Upper lobe of left lung (tissue), 6 donors: Measurements from ENCODE around the gene PPM1F. TPM values are rescaled to one million over a fixed set of nuclear protein-coding genes. Genes with fewer than 3 reads are reported as not detected.
A peak's percentile ranks its signal among the peaks of the same experiment; 100 is the strongest.

Experiments
- ATAC-seq, 2 donors: fragments of 200-7000 bp; cut with Tn5 transposase; one replicate each; pipeline ENCODE4 v1.9.1; 2022; ENCODE audit warnings: mild to moderate bottlenecking in 2 of 2, moderate library complexity in 2 of 2; ENCODE audit not compliant: low FRiP score in 2 of 2
- DNase-seq, 2 donors: peaks; one replicate each; pipeline ENCODE4 v3.0.0-alpha.2; 2019 to 2020
- H3K27ac ChIP-seq, 4 donors: fragments of 200-600 bp; sonication (generic); one replicate each; pipeline ENCODE4 v1.5.1; 2016 to 2019
- H3K27me3 ChIP-seq, 4 donors: fragments of 200-600 bp; sonication (generic); one replicate each; pipeline ENCODE4 v1.5.1; 2017 to 2019
- H3K36me3 ChIP-seq, 4 donors: fragments of 200-600 bp; sonication (generic); one replicate each; pipeline ENCODE4 v1.5.1; 2016 to 2019
- H3K4me1 ChIP-seq, 4 donors: fragments of 200-600 bp; sonication (generic); one replicate each; pipeline ENCODE4 v1.5.1; 2018 to 2019
- H3K4me3 ChIP-seq, 4 donors: fragments of 200-600 bp; sonication (generic); one replicate each; pipeline ENCODE4 v1.5.1; 2017 to 2019; ENCODE audit warnings: mild to moderate bottlenecking in 2 of 4, moderate library complexity in 1 of 4
- H3K9me3 ChIP-seq, 4 donors: fragments of 200-600 bp; sonication (generic); one replicate each; pipeline ENCODE4 v1.5.1; 2018 to 2019
- EP300 ChIP-seq, 4 donors: sonication (generic); formaldehyde crosslinking; IDR thresholded peaks; one replicate each; pipeline ENCODE4 v1.5.1; 2017; ENCODE audit warnings: antibody characterized with exemption in 4 of 4, control low read depth in 2 of 4
- POLR2A ChIP-seq, 4 donors: fragments of 450-650 bp; IDR thresholded peaks; one replicate each; pipeline ENCODE4 v1.5.1; 2016 to 2017; ENCODE audit warnings: antibody characterized with exemption in 4 of 4, mild to moderate bottlenecking in 2 of 4
- POLR2AphosphoS5 ChIP-seq, 2 donors: sonication (generic); formaldehyde crosslinking; IDR thresholded peaks; one replicate each; pipeline ENCODE4 v1.5.1; 2017; ENCODE audit warnings: antibody characterized with exemption in 2 of 2
- WGBS, 2 donors: methylation state at CpG; one replicate each; pipeline ENCODE4 v1.1.5; 2017 to 2018; 5-methylcytosine and 5-hydroxymethylcytosine counted together
- total RNA-seq, 6 donors: library from RNA; depleted of rRNA in 4 of 6; stranded (reverse); fragments of >200 nt in 4 of 6; gene quantifications; one replicate each; pipeline versions ENCODE4 v1.1.0 to v1.2.1, GENCODE V29; 2016 to 2021
- TF ChIP-seq, protein P1 (sequence below), 6 experiments: fragments of 450-650 bp in 4 of 6; fragments of 200-600 bp in 2 of 6; sonication (generic) in 2 of 6; IDR thresholded peaks; one replicate each; pipeline ENCODE4 v1.5.1; 2016 to 2019; ENCODE audit warnings: antibody characterized with exemption in 6 of 6
- donor health status: DM: no; HTN: no; CAD: no; lungs with moderate emphysema.
- donor health status: DM: no; HTN: yes; CAD: no; lungs with severe emphysema.

PPM1F gene
- total RNA-seq, 6 donors from 2014 or later, result 21.0 to 85.3 (median 33.2) TPM

DNA sequence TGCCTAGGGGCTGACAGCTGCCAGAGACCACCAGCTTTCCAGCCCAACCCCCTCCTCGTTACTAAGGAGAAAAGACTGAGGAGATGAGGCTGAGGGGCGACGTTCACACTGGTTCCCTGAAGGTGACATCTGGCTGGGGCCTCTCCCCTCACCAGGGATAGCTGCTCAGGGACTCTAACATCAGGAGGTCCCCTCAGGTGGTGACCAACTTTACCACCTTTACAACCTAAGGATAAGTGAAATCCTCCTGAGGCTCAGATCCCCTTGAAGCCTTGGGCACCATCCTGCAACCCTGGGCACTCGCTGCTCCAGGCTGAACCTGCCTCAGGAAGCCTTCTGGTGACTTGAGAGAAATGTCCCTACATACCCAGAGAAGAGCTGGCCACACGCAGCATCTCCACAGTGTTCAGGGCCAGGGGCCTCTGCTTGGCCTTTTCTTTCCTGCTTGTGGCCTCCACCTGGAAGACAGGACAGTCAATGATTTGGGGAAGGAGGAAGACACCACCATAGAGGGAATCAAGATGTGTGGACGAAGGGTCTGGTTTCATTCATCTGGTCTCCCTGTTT, 12.4 kb upstream of the PPM1F start:
- no peak overlapping the region for H3K27ac ChIP-seq
- H3K4me3 ChIP-seq, result no peak overlapping the region
- 91 to 94% methylated on average over 5 to 6 of the region's 6 CpGs for WGBS, 2 donors
- H3K4me1 ChIP-seq, result no peaks in the 10 kb centered on the region
- ATAC-seq (no peak), DNase-seq (no peak)
- H3K36me3 ChIP-seq, result peaks cover 41 to 99% (median 90%) of the 10 kb centered on the region in 4 donors
- no peaks in the 10 kb centered on the region for H3K9me3 ChIP-seq
- H3K27me3 ChIP-seq, result no peaks in the 10 kb centered on the region
- TF ChIP-seq, protein P1, sequence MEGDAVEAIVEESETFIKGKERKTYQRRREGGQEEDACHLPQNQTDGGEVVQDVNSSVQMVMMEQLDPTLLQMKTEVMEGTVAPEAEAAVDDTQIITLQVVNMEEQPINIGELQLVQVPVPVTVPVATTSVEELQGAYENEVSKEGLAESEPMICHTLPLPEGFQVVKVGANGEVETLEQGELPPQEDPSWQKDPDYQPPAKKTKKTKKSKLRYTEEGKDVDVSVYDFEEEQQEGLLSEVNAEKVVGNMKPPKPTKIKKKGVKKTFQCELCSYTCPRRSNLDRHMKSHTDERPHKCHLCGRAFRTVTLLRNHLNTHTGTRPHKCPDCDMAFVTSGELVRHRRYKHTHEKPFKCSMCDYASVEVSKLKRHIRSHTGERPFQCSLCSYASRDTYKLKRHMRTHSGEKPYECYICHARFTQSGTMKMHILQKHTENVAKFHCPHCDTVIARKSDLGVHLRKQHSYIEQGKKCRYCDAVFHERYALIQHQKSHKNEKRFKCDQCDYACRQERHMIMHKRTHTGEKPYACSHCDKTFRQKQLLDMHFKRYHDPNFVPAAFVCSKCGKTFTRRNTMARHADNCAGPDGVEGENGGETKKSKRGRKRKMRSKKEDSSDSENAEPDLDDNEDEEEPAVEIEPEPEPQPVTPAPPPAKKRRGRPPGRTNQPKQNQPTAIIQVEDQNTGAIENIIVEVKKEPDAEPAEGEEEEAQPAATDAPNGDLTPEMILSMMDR (IDR thresholded peaks at IDR 0.05), result no peak
- TF ChIP-seq POLR2AphosphoS5 (IDR thresholded peaks at IDR 0.05) (no peak), POLR2A (IDR thresholded peaks at IDR 0.05) (no peak), EP300 (IDR thresholded peaks at IDR 0.05) (no peak)

- Histone ChIP-seq H3K36me3 (peaks cover 34 to 99% (median 88%) of the 10 kb centered on the region in 4 donors), H3K9me3 (no peaks in the 10 kb centered on the region), H3K4me3 (no peak overlapping the region), H3K4me1 (no peaks in the 10 kb centered on the region), H3K27ac (no peak overlapping the region), H3K27me3 (no peaks in the 10 kb centered on the region)
- ATAC-seq, result no peak
- TF ChIP-seq POLR2A (IDR thresholded peaks at IDR 0.05) (no peak), EP300 (IDR thresholded peaks at IDR 0.05) (no peak), POLR2AphosphoS5 (IDR thresholded peaks at IDR 0.05) (no peak)
- TF ChIP-seq, protein P1 (IDR thresholded peaks at IDR 0.05), result no peak
- DNase-seq, result no peak
- WGBS, 2 donors, result 94 to 95% methylated on average over 3 to 15 of the region's 15 CpGs
Measured at GRCh38 chr22:21964234-21964633, 11.6 kb upstream of the PPM1F start.

- DNase-seq (peak in 1 of 2 donors; percentile 63), ATAC-seq (no peak)
- TF ChIP-seq, protein P1 (IDR thresholded peaks at IDR 0.05), result no peak
- TF ChIP-seq POLR2A (IDR thresholded peaks at IDR 0.05) (no peak), POLR2AphosphoS5 (IDR thresholded peaks at IDR 0.05) (no peak), EP300 (IDR thresholded peaks at IDR 0.05) (no peak)
- 98 to 99% methylated on average over 12 to 13 of the region's 19 CpGs for WGBS, 2 donors
- Histone ChIP-seq H3K4me1 (no peaks in the 10 kb centered on the region), H3K27ac (no peak overlapping the region), H3K4me3 (no peak overlapping the region), H3K9me3 (no peaks in the 10 kb centered on the region), H3K27me3 (no peaks in the 10 kb centered on the region), H3K36me3 (peaks cover 33 to 98% (median 86%) of the 10 kb centered on the region in 4 donors)
Measured at GRCh38 chr22:21963790-21964211, 11.2 kb upstream of the PPM1F start.

GRCh38 chr22:21963286-21963685, 10.6 kb upstream of the PPM1F start:
- TF ChIP-seq POLR2A (IDR thresholded peaks at IDR 0.05) (no peak), POLR2AphosphoS5 (IDR thresholded peaks at IDR 0.05) (no peak), EP300 (IDR thresholded peaks at IDR 0.05) (no peak)
- TF ChIP-seq, protein P1 (IDR thresholded peaks at IDR 0.05), result no peak

GRCh38 chr22:21962655-21962949, 10.0 kb upstream of the PPM1F start:
- ATAC-seq (no peak), DNase-seq (no peak)
- WGBS, 2 donors, result 91 to 95% methylated on average over 7 to 11 of the region's 11 CpGs
- no peaks in the 10 kb centered on the region for H3K27me3 ChIP-seq
- H3K27ac ChIP-seq, result no peak overlapping the region
- no peak overlapping the region for H3K4me3 ChIP-seq
- TF ChIP-seq, protein P1 (IDR thresholded peaks at IDR 0.05), result no peak
- TF ChIP-seq EP300 (IDR thresholded peaks at IDR 0.05) (no peak), POLR2A (IDR thresholded peaks at IDR 0.05) (no peak), POLR2AphosphoS5 (IDR thresholded peaks at IDR 0.05) (no peak)
- H3K36me3 ChIP-seq, result peaks cover 33 to 99% (median 82%) of the 10 kb centered on the region in 4 donors
- H3K9me3 ChIP-seq, result no peaks in the 10 kb centered on the region
- no peaks in the 10 kb centered on the region for H3K4me1 ChIP-seq

More at GRCh38 chr22:21963286-21963685, 10.6 kb upstream of the PPM1F start:
- H3K9me3 ChIP-seq, result no peaks in the 10 kb centered on the region
- H3K4me3 ChIP-seq, result no peak overlapping the region
- 94 to 97% methylated on average over 7 of the region's 7 CpGs for WGBS, 2 donors
- no peak overlapping the region for H3K27ac ChIP-seq
- ATAC-seq (no peak), DNase-seq (no peak)
- H3K36me3 ChIP-seq, result peaks cover 33 to 98% (median 85%) of the 10 kb centered on the region in 4 donors
- no peaks in the 10 kb centered on the region for H3K4me1 ChIP-seq
- H3K27me3 ChIP-seq, result no peaks in the 10 kb centered on the region
